Smooth muscle cell (in vitro differentiated cells): ENCODE measurements around the gene GAB1. TPM values are rescaled to one million over a fixed set of nuclear protein-coding genes. Genes with fewer than 3 reads are reported as not detected.

ENCODE experiments used
- DNase-seq: peaks from one replicate; lab custom pipeline; 2025; ENCODE audit not compliant: unreplicated experiment; lab: John Stamatoyannopoulos, UW
- H2AFZ ChIP-seq: fragments of 200-600 bp; sonication (generic); 2 replicates; pipeline ENCODE4 v1.6.0; 2016; ENCODE audit warnings: antibody characterized with exemption, low read depth, mild to moderate bottlenecking
- H3F3A ChIP-seq: fragments of 200-600 bp; sonication (generic); 2 replicates; pipeline ENCODE4 v1.6.0; 2017; ENCODE audit warnings: antibody characterized with exemption, low read depth
- H3K27ac ChIP-seq: fragments of 200-600 bp; sonication (generic); 2 replicates; pipeline ENCODE4 v1.5.1; 2016; ENCODE audit warnings: low read depth, mild to moderate bottlenecking
- H3K27me3 ChIP-seq: fragments of 200-600 bp; sonication (generic); 2 replicates; pipeline ENCODE4 v1.6.1; 2016; ENCODE audit warnings: low read depth, mild to moderate bottlenecking
- H3K36me3 ChIP-seq: fragments of 200-600 bp; sonication (generic); 2 replicates; pipeline ENCODE4 v1.5.1; 2016; ENCODE audit warnings: low read depth
- H3K4me1 ChIP-seq: fragments of 200-600 bp; sonication (generic); 2 replicates; pipeline ENCODE4 v1.5.1; 2016; ENCODE audit warnings: low read depth
- H3K4me2 ChIP-seq: fragments of 200-600 bp; sonication (generic); 2 replicates; pipeline ENCODE4 v1.6.0; 2016; ENCODE audit warnings: mild to moderate bottlenecking
- H3K4me3 ChIP-seq: fragments of 200-600 bp; sonication (generic); 2 replicates; pipeline ENCODE4 v1.5.1; 2016; ENCODE audit warnings: mild to moderate bottlenecking
- H3K79me2 ChIP-seq: fragments of 200-600 bp; sonication (generic); 2 replicates; pipeline ENCODE4 v1.6.0; 2016; ENCODE audit warnings: low read depth, mild to moderate bottlenecking
- H3K9ac ChIP-seq: fragments of 200-600 bp; sonication (generic); 2 replicates; pipeline ENCODE4 v1.6.0; 2016; ENCODE audit warnings: low read depth
- H3K9me3 ChIP-seq: fragments of 200-600 bp; sonication (generic); replicated peaks from 2 replicates; pipeline ENCODE4 v1.5.1; 2016; ENCODE audit warnings: low read depth
- H4K20me1 ChIP-seq: fragments of 200-600 bp; sonication (generic); 2 replicates; pipeline ENCODE4 v1.6.0; 2016; ENCODE audit warnings: low read depth
- WGBS: methylation state at CpG from one replicate; pipeline ENCODE4 v1.1.7; 2016; ENCODE audit warnings: low lambda C conversion rate; 5-methylcytosine and 5-hydroxymethylcytosine counted together
- polyA plus RNA-seq: library from polyadenylated mRNA; unstranded; fragments of >200 nt; fragmentation: Nextera tagmentation; extraction: Ambion mirVana; gene quantifications from 2 replicates; pipeline ENCODE4 v1.2.1, GENCODE V29; 2016
- total RNA-seq: library from RNA; depleted of rRNA; stranded (reverse); fragments of >200 nt; gene quantifications from 2 replicates; pipeline ENCODE4 v1.2.3, GENCODE V29; 2014
- TF ChIP-seq, protein P1 (sequence below): fragments of 200-600 bp; sonication (generic); IDR thresholded peaks from 2 replicates; pipeline ENCODE4 v1.5.1; 2017; ENCODE audit warnings: borderline replicate concordance, mild to moderate bottlenecking, antibody characterized with exemption; ENCODE audit not compliant: insufficient read depth, poor library complexity, severe bottlenecking

Gene GAB1
- total and polyA plus RNA-seq, 2 experiments from 2014 or later, result 0.50 to 22.5 TPM

DNA sequence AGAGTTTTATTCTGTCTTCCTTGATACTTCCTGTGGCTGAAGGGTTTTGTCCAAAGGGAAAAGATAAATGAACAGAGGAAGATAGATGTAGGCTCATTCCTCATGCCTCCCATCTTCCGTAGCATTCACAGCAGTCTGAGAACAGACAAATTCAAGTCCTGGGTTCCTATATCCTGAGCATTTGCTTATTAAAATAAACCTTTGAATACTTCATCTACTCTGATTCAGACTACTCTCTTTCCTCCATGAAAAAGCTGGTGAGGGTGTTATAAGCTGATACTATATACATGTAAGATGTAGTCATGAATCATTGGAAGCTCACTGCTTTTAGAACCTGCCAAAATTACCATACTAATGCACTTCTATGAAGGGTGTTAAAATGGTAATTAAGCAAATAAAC is 61.2 kb downstream of the GAB1 start:
- no peaks in the 10 kb centered on the region for H3K36me3 ChIP-seq
- no peaks in the 10 kb centered on the region for H3K4me1 ChIP-seq
- TF ChIP-seq, protein P1, sequence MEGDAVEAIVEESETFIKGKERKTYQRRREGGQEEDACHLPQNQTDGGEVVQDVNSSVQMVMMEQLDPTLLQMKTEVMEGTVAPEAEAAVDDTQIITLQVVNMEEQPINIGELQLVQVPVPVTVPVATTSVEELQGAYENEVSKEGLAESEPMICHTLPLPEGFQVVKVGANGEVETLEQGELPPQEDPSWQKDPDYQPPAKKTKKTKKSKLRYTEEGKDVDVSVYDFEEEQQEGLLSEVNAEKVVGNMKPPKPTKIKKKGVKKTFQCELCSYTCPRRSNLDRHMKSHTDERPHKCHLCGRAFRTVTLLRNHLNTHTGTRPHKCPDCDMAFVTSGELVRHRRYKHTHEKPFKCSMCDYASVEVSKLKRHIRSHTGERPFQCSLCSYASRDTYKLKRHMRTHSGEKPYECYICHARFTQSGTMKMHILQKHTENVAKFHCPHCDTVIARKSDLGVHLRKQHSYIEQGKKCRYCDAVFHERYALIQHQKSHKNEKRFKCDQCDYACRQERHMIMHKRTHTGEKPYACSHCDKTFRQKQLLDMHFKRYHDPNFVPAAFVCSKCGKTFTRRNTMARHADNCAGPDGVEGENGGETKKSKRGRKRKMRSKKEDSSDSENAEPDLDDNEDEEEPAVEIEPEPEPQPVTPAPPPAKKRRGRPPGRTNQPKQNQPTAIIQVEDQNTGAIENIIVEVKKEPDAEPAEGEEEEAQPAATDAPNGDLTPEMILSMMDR, result no peak
- H3K9me3 ChIP-seq, result no peaks in the 10 kb centered on the region
- no peak for DNase-seq
- no peak overlapping the region for H2AFZ ChIP-seq
- H3K79me2 ChIP-seq, result peaks cover 28% of the 10 kb centered on the region
- H3K9ac ChIP-seq, result no peak overlapping the region
- H3K4me2 ChIP-seq, result no peak overlapping the region
- H3K27me3 ChIP-seq, result no peaks in the 10 kb centered on the region
- 95% methylated on average over 1 of the region's 1 CpG for WGBS
- no peak overlapping the region for H3K27ac ChIP-seq
- peaks cover 11% of the 10 kb centered on the region for H4K20me1 ChIP-seq
- no peak overlapping the region for H3K4me3 ChIP-seq
- no peaks in the 10 kb centered on the region for H3F3A ChIP-seq

DNA sequence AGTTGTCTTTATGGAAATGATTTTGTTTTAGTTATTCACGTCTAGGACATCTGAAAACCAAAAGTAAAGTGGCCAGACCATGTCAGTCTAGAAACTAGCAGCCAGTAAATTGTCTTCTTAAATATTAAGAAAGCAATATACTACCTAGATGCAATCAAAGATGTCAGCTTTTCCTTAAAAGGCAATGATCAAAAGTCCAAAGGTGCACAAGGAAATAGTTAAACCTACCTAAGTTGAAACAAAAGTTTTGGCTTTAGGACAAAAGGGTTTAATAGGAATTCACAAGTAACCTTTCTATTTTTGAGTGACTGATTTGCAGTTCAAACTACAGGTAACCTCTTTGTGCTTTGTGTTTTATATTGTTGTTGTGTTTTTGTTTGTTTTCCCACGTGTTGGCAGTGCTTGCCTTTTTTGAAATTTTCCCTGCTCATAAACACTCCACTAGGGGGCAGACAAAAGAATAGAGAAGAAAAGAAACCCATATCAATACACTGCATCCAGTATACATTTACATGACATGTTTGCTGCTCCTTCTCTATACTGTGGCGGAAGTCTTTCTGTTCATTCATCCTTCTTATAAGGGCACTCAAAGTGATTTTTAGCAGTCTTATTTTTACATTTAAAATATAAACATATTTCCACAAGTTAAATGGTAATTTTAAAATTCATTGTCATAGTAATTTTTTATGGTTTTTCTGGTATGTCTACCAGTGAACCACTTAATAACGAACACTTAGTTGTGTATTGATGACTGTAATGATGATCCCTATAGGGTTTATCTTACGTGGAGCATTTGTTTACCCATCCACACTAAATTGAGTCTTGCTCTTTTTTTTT is 62.7 kb downstream of the GAB1 start:
- no peak for DNase-seq
- Histone ChIP-seq H3K79me2 (peaks cover 26% of the 10 kb centered on the region), H3K27me3 (no peaks in the 10 kb centered on the region), H3K4me3 (no peak overlapping the region), H3F3A (no peaks in the 10 kb centered on the region), H2AFZ (no peak overlapping the region), H3K9me3 (no peaks in the 10 kb centered on the region), H3K4me2 (no peak overlapping the region), H3K27ac (no peak overlapping the region), H4K20me1 (peaks cover 11% of the 10 kb centered on the region), H3K4me1 (no peaks in the 10 kb centered on the region), H3K36me3 (no peaks in the 10 kb centered on the region), H3K9ac (no peak overlapping the region)
- 72% methylated on average over 5 of the region's 5 CpGs for WGBS
- TF ChIP-seq, protein P1, result peak; percentile 76

DNA sequence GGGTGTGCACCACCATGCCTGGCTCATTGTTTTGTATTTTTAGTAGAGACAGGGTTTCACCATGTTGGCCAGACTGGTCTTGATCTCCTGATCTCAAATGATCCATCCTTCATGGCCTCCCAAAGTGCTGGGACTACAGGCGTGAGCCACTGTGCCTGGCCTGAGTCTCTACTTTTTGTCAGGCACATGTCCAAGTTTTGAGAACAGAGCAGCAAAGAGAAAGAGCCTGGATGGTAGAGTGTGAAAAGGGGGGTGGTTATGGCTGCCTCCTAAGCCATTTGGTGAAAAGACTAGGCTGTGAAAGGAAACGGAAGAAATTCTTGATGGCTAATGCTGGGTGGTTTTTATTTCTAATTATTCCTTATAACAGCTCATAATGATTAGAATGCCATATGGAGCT is 63.4 kb downstream of the GAB1 start:
- no peaks in the 10 kb centered on the region for H3K36me3 ChIP-seq
- no peak overlapping the region for H3K27ac ChIP-seq
- no peaks in the 10 kb centered on the region for H3K4me1 ChIP-seq
- no peaks in the 10 kb centered on the region for H3F3A ChIP-seq
- peaks cover 11% of the 10 kb centered on the region for H4K20me1 ChIP-seq
- H3K9ac ChIP-seq, result no peak overlapping the region
- H2AFZ ChIP-seq, result no peak overlapping the region
- DNase-seq, result no peak
- no peak overlapping the region for H3K4me2 ChIP-seq
- no peaks in the 10 kb centered on the region for H3K9me3 ChIP-seq
- peaks cover 23% of the 10 kb centered on the region for H3K79me2 ChIP-seq
- no peak overlapping the region for H3K4me3 ChIP-seq
- no peaks in the 10 kb centered on the region for H3K27me3 ChIP-seq
- 96% methylated on average over 2 of the region's 2 CpGs for WGBS
- TF ChIP-seq, protein P1, result no peak
